Kidney epithelial cell (primary cell): ENCODE data around the gene NDOR1. TPM values are rescaled to one million over a fixed set of nuclear protein-coding genes. Genes with fewer than 3 reads are reported as not detected.

Experiments used
- DNase-seq: peaks from one replicate; pipeline ENCODE4 v3.0.0-alpha.2; 2010; ENCODE audit warnings: low read depth
- H3K27me3 ChIP-seq: 2 replicates; pipeline ENCODE4 v1.6.0; 2011; ENCODE audit warnings: low read length; ENCODE audit not compliant: control insufficient read depth, insufficient read depth
- H3K36me3 ChIP-seq: 2 replicates; pipeline ENCODE4 v1.5.1; 2011; ENCODE audit warnings: low read length; ENCODE audit not compliant: control insufficient read depth, insufficient read depth
- H3K4me3 ChIP-seq: 2 replicates; pipeline ENCODE4 v1.5.1; 2011; ENCODE audit warnings: low read depth, mild to moderate bottlenecking, control low read depth, low read length
- CTCF ChIP-seq: IDR thresholded peaks from 2 replicates; pipeline ENCODE4 v1.5.1; 2011; ENCODE audit warnings: mild to moderate bottlenecking, moderate library complexity, low read length, control low read depth, inconsistent platforms; ENCODE audit not compliant: insufficient read depth, poor library complexity, severe bottlenecking
- total RNA-seq: library from RNA; depleted of rRNA; stranded (reverse); fragments of >200 nt; gene quantifications from 2 replicates; pipeline ENCODE4 v1.2.3, GENCODE V29; 2015

Gene NDOR1
- total RNA-seq, 1 donor from 2014 or later = 28.6 TPM

- TF ChIP-seq CTCF = no peak
- Histone ChIP-seq H3K27me3 (peaks cover 95% of the 10 kb centered on the region), H3K36me3 (no peaks in the 10 kb centered on the region), H3K4me3 (peak overlapping the region; percentile 22)
- DNase-seq = no peak
Observed at GRCh38 chr9:137163365-137163715, 42.2 kb upstream of the NDOR1 start.

- Histone ChIP-seq H3K36me3 (no peaks in the 10 kb centered on the region), H3K27me3 (peaks cover 95% of the 10 kb centered on the region), H3K4me3 (no peak overlapping the region)
- no peak for DNase-seq
- TF ChIP-seq CTCF = no peak
Observed at GRCh38 chr9:137163805-137164204, 41.7 kb upstream of the NDOR1 start.

- H3K4me3 ChIP-seq = no peak overlapping the region
- peaks cover 96% of the 10 kb centered on the region for H3K27me3 ChIP-seq
- DNase-seq = no peak
- TF ChIP-seq CTCF = no peak
- no peaks in the 10 kb centered on the region for H3K36me3 ChIP-seq
Observed at GRCh38 chr9:137164370-137165249, 40.9 kb upstream of the NDOR1 start.

- Histone ChIP-seq H3K4me3 (no peak overlapping the region), H3K27me3 (peaks cover 96% of the 10 kb centered on the region), H3K36me3 (no peaks in the 10 kb centered on the region)
- no peak for DNase-seq
- TF ChIP-seq CTCF = no peak
Observed at GRCh38 chr9:137165250-137165836, 40.2 kb upstream of the NDOR1 start.

GRCh38 chr9:137166380-137167229 lies 38.9 kb upstream of the NDOR1 start:
- no peak for DNase-seq
- Histone ChIP-seq H3K36me3 (no peaks in the 10 kb centered on the region), H3K27me3 (peaks cover 98% of the 10 kb centered on the region), H3K4me3 (no peak overlapping the region)
- TF ChIP-seq CTCF = no peak
